CD4-positive, alpha-beta memory T cell (primary cell): ENCODE results near the gene SPACA7. TPM values are rescaled to one million over a fixed set of nuclear protein-coding genes. Genes with fewer than 3 reads are reported as not detected.

Experiments
- CTCF ChIA-PET: fragments of 350-600 bp; sonication (Branson Sonifier 250); formaldehyde crosslinking; loops from one replicate; lab custom pipeline; 2021; ENCODE audit warnings: inconsistent platforms; ENCODE audit not compliant: partially characterized antibody; lab: Charles Lee
- POLR2A ChIA-PET: fragments of 350-600 bp; sonication (Branson Sonifier 250); formaldehyde crosslinking; loops from one replicate; lab custom pipeline; 2021; ENCODE audit not compliant: partially characterized antibody; lab: Charles Lee
- DNase-seq, 5 donors: peaks; one replicate each; pipeline versions ENCODE4 v3.0.0 to v3.0.0-alpha.2; 2020 to 2022; ENCODE audit warnings: mixed read lengths in 1 of 5
- H3K27ac ChIP-seq: one replicate; pipeline ENCODE4 v1.7.0; 2013; ENCODE audit warnings: low read depth, low read length
- H3K27me3 ChIP-seq: 2 replicates; pipeline ENCODE4 v1.7.0; 2013; ENCODE audit warnings: mild to moderate bottlenecking, low read length, moderate library complexity; ENCODE audit not compliant: insufficient read depth
- H3K36me3 ChIP-seq: 2 replicates; pipeline ENCODE4 v1.7.0; 2013; ENCODE audit warnings: mild to moderate bottlenecking, low read length, moderate library complexity; ENCODE audit not compliant: insufficient read depth
- H3K4me1 ChIP-seq: 2 replicates; pipeline ENCODE4 v1.7.0; 2013; ENCODE audit warnings: mild to moderate bottlenecking, low read length, moderate library complexity; ENCODE audit not compliant: insufficient read depth
- H3K4me3 ChIP-seq, 2 donors: one replicate each; pipeline ENCODE4 v1.7.0; 2013; ENCODE audit warnings: low read length in 2 of 2, mild to moderate bottlenecking in 1 of 2
- H3K9me3 ChIP-seq, 2 donors: one replicate each; pipeline ENCODE4 v1.7.0; 2013; ENCODE audit warnings: low read length in 2 of 2, control low read depth in 1 of 2; ENCODE audit not compliant: control insufficient read depth in 1 of 2
- H3K27ac Mint-ChIP-seq, 7 donors: one replicate each; pipeline ENCODE4 v1.8.0; 2020 to 2021; ENCODE audit warnings: mixed read lengths in 7 of 7, mild to moderate bottlenecking in 6 of 7, inconsistent platforms in 3 of 7, moderate library complexity in 3 of 7
- H3K27me3 Mint-ChIP-seq, 2 donors: one replicate each; pipeline ENCODE4 v1.8.0; 2020 to 2021; ENCODE audit warnings: mixed read lengths in 2 of 2
- H3K36me3 Mint-ChIP-seq, 2 donors: one replicate each; pipeline ENCODE4 v1.8.0; 2020 to 2021; ENCODE audit warnings: mixed read lengths in 2 of 2, inconsistent platforms in 1 of 2, mild to moderate bottlenecking in 1 of 2
- H3K4me1 Mint-ChIP-seq, 4 donors: one replicate each; pipeline ENCODE4 v1.8.0; 2020 to 2021; ENCODE audit warnings: mixed read lengths in 4 of 4, mild to moderate bottlenecking in 1 of 4
- H3K4me3 Mint-ChIP-seq, 8 donors: one replicate each; pipeline ENCODE4 v1.8.0; 2020 to 2021; ENCODE audit warnings: mixed read lengths in 8 of 8, mild to moderate bottlenecking in 7 of 8, moderate library complexity in 6 of 8, inconsistent platforms in 3 of 8
- H3K9me3 Mint-ChIP-seq, 8 donors: one replicate each; pipeline ENCODE4 v1.8.0; 2020 to 2021; ENCODE audit warnings: mixed read lengths in 8 of 8, mild to moderate bottlenecking in 5 of 8, inconsistent platforms in 3 of 8, moderate library complexity in 1 of 8
- intact Hi-C: fragments of 100-400 bp; cut with micrococcal nuclease; formaldehyde crosslinking; loops from one replicate; pipeline ENCODE4 v1.15.1; 2023
- polyA plus RNA-seq, 2 donors: library from polyadenylated mRNA; unstranded; fragments of 300-500 nt; fragmentation: Illumina TruSeq; gene quantifications; one replicate each; pipeline ENCODE4 v1.2.3, GENCODE V29; 2021
- total RNA-seq, 2 experiments: library from RNA; stranded (reverse); gene quantifications; one replicate each; pipeline ENCODE4 v1.2.3, GENCODE V29; 2021

The SPACA7 gene
- total and polyA plus RNA-seq, 4 experiments from 2014 or later = not detected

DNA sequence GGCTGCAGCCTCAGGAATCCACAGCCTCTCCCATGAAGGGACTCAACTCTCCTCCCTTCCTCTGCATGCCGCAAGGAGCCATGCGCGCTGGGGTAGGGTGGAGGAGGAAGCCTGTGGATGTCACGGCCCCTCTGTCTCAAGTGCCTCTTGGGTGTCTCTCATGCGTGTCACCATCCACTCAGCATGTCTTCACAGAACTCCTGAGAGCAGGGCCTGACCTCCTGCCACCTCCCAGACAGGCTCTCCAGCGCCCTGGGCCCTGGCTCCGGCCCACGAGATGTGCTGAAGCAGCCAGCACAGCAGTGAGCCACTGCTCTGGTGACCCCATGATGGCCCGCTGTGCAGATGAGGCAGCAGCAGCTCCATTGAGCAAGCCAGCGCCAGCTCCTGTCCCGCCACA, 25.9 kb upstream of the SPACA7 start:
- no peak for DNase-seq
- Histone ChIP-seq H3K27ac (no peak overlapping the region), H3K27me3 (no peaks in the 10 kb centered on the region), H3K9me3 (no peaks in the 10 kb centered on the region), H3K4me3 (no peak overlapping the region), H3K36me3 (no peaks in the 10 kb centered on the region), H3K4me1 (no peaks in the 10 kb centered on the region)
- Mint-ChIP-seq H3K27ac (no peak overlapping the region), H3K9me3 (peaks cover 0 to 1% (median 0%) of the 10 kb centered on the region in 8 donors), H3K4me1 (peaks cover 1 to 5% (median 3%) of the 10 kb centered on the region in 4 donors), H3K4me3 (no peak overlapping the region), H3K27me3 (peaks cover 17 to 21% of the 10 kb centered on the region in 2 donors), H3K36me3 (no peaks in the 10 kb centered on the region)
- CTCF ChIA-PET = no interaction called here
- intact Hi-C loops = no loop called here
- POLR2A ChIA-PET = no interaction called here

DNA sequence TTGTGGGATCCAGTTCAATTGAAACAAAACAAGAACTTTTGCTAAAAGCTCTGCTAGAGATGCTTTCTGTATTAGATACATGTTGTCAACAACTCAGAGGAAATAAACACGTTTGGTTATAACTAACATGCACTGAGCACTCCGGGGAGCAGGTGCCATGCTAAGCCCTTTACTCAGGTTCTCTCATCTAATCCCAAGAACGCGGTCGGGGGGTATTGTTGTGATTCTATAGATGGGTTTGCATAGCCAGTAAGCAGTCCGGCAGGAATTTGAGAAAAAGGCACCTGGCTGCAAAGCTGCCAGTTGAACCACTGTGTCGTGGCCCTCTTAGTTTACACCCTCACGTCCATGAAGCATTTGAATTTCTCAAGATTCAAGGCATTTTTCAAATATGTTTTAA, 24.3 kb upstream of the SPACA7 start:
- intact Hi-C loops = no loop called here
- no peak overlapping the region for H3K27ac ChIP-seq

DNA sequence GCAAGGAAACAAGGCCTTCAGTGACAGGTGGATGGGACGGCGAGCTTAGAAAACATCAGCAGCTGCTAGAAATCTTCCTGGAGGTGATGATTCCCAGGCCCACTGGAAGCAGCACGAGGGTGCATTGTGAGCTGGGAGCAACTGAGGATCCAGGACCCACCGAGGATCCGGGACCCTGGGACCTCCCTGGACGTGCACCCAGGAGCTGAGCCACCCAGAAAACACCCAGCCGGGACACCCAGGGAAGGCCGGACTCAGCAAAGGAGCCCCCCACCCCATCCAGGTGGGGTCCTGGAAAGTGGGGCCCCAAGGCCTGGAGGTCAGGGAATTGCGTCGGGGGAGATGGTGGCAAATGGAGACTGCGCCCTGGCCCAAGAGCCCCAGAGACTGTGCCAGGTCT, 22.3 kb upstream of the SPACA7 start:
- peaks cover 2 to 5% of the 10 kb centered on the region in 2 donors for H3K27me3 Mint-ChIP-seq
- intact Hi-C loops = no loop called here
- Histone ChIP-seq H3K4me1 (no peaks in the 10 kb centered on the region), H3K27ac (no peak overlapping the region), H3K27me3 (no peaks in the 10 kb centered on the region), H3K9me3 (no peaks in the 10 kb centered on the region), H3K4me3 (no peak overlapping the region), H3K36me3 (no peaks in the 10 kb centered on the region)
- peaks cover 0 to 7% (median 0%) of the 10 kb centered on the region in 8 donors for H3K9me3 Mint-ChIP-seq
- ChIA-PET POLR2A (no interaction called here), CTCF (no interaction called here)
- H3K4me3 Mint-ChIP-seq = no peak overlapping the region
- H3K27ac Mint-ChIP-seq = no peak overlapping the region
- no peaks in the 10 kb centered on the region for H3K36me3 Mint-ChIP-seq
- no peaks in the 10 kb centered on the region for H3K4me1 Mint-ChIP-seq
- no peak for DNase-seq

More for the DNA sequence above, 24.3 kb upstream of the SPACA7 start:
- H3K27me3 Mint-ChIP-seq = peaks cover 5 to 10% of the 10 kb centered on the region in 2 donors
- DNase-seq = no peak
- Histone ChIP-seq H3K4me3 (no peak overlapping the region), H3K9me3 (no peaks in the 10 kb centered on the region), H3K4me1 (no peaks in the 10 kb centered on the region), H3K36me3 (no peaks in the 10 kb centered on the region), H3K27me3 (no peaks in the 10 kb centered on the region)
- POLR2A ChIA-PET = no interaction called here
- H3K9me3 Mint-ChIP-seq = peaks cover 0 to under 1% (median 0%) of the 10 kb centered on the region in 8 donors
- H3K27ac Mint-ChIP-seq = no peak overlapping the region
- peaks cover 0 to 2% (median under 1%) of the 10 kb centered on the region in 4 donors for H3K4me1 Mint-ChIP-seq
- CTCF ChIA-PET = no interaction called here
- H3K36me3 Mint-ChIP-seq = no peaks in the 10 kb centered on the region
- no peak overlapping the region for H3K4me3 Mint-ChIP-seq

DNA sequence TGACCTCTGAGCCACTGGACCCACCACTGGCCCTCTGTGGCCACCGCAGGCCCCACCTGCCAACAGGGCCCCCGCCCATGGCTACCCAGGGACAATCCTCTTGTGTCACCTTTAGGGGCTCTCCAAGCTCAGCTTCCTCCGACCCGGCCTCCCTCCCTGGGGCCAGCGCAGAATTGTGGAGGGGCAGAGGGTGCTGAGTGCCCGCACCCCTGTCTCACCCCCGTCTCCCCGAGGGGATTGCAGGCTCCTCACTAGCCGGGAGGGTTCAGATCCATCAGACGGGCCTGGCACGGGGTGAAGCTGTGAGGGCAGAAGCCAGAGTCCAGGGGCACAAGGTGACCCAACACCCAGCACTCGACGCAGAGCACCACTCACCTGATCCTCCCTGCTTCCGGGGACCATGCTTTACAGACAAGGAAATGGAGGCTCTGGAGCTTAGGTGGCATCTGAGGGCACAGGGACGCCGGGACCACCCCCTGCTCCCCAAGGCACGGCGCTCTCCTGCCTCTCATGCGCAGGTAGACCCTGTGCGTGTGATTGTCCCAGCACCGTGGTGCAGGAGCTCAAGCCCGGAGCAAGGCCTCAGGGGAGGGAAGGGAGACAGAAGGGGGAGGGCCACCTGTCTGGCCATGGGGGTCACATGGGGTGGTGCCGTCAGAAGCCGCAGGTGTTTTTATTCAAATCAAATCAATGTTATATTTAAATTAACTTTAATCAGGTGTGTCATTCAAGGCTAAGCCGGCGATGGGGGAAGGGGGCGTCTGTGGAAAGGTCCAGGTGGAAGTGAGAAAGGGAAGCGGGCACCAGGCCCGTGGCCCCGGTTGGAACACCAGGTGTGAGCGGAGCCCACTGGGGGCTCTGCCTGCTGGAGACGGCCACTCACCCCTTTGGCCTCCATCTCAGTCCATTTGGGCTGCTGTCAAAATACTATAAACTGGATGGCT, 21.6 kb upstream of the SPACA7 start:
- CTCF ChIA-PET = no interaction called here
- no peak for DNase-seq
- H3K36me3 Mint-ChIP-seq = no peaks in the 10 kb centered on the region

DNA sequence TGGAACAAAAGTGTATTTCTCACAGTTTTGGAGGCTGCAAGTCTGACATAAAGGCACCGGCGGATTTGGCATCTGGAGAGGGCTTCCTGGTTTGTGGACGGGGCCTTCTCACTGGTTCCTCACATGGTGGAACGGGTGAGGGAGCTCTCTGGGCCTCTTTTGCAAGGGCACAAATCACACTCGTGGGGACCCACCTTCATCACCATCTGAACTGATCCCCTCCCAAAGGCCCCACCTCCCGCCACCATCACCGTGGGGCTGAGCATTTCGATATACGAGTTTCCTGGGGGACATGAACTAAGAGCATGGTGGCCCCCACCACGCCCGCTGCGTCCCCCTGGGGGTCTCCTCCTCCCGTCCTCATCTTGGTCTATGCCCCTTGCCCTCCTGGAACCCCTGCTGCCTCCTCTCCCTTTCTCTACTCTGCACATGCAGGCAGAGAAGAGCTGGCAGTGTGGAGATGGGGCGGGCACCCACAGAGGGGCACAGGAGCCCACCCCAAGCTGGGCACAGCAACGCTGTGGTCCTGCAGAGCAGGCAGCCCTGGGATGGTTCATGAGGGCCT, 20.8 kb upstream of the SPACA7 start:
- Histone ChIP-seq H3K4me3 (no peak overlapping the region), H3K4me1 (no peaks in the 10 kb centered on the region), H3K27ac (no peak overlapping the region), H3K27me3 (no peaks in the 10 kb centered on the region), H3K9me3 (no peaks in the 10 kb centered on the region), H3K36me3 (no peaks in the 10 kb centered on the region)
- Mint-ChIP-seq H3K9me3 (peaks cover 0 to 7% (median 3%) of the 10 kb centered on the region in 8 donors), H3K4me3 (no peak overlapping the region), H3K36me3 (no peaks in the 10 kb centered on the region), H3K27ac (no peak overlapping the region), H3K4me1 (no peaks in the 10 kb centered on the region), H3K27me3 (peaks cover 0 to 5% of the 10 kb centered on the region in 2 donors)
- ChIA-PET POLR2A (no interaction called here), CTCF (no interaction called here)
- intact Hi-C loops = no loop called here
- no peak for DNase-seq

More for the DNA sequence above, 21.6 kb upstream of the SPACA7 start:
- no peak overlapping the region for H3K27ac Mint-ChIP-seq
- peaks cover 0 to 7% (median 0%) of the 10 kb centered on the region in 8 donors for H3K9me3 Mint-ChIP-seq
- intact Hi-C loops = no loop called here
- H3K36me3 ChIP-seq = no peaks in the 10 kb centered on the region
- H3K4me3 Mint-ChIP-seq = no peak overlapping the region
- H3K4me1 ChIP-seq = no peaks in the 10 kb centered on the region
- H3K4me3 ChIP-seq = no peak overlapping the region
- no peaks in the 10 kb centered on the region for H3K27me3 ChIP-seq
- no peaks in the 10 kb centered on the region for H3K9me3 ChIP-seq
- H3K27ac ChIP-seq = no peak overlapping the region
- no peaks in the 10 kb centered on the region for H3K4me1 Mint-ChIP-seq
- H3K27me3 Mint-ChIP-seq = peaks cover 0 to 5% of the 10 kb centered on the region in 2 donors
- POLR2A ChIA-PET = no interaction called here

DNA sequence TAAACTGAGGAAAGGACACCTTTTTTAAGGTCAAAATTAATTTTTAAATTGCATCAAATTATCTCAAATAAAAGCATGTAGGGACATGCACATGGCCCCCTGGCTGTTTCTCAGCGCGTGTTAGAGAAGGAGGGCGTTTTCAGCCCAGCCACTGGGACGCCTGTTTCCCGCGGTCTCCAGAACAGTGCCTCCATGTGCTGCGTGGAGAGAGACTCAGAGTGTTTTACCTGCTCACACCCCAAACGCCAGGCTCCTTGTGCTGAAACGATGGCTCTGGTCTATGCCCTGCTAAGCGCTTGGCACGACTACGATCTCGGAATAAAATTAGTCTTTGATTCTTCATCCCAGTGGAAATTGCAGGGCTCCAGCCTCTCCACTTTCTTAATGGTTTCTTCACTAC, 20.0 kb upstream of the SPACA7 start:
- H3K4me1 ChIP-seq = no peaks in the 10 kb centered on the region

DNA sequence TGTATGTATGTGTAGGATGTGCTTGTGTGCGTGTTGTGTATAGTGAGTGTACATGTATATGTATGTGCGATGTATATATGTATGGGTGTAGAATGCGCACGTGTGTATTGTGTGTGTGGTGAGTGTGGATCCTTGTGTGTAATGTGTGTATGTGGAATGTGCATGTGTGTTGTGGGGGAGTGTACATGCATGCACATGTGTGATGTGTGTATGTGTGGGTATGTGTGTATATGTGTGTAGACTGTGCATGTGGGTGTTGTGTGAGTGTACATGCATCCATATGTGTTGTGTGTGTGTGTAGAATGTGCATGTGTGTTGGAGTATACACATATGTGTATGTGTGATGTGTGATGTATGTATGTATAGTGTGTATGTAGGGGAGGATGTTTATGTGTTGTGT, 18.0 kb upstream of the SPACA7 start:
- Histone ChIP-seq H3K4me1 (no peaks in the 10 kb centered on the region), H3K4me3 (no peak overlapping the region), H3K9me3 (no peaks in the 10 kb centered on the region), H3K27me3 (no peaks in the 10 kb centered on the region), H3K36me3 (no peaks in the 10 kb centered on the region), H3K27ac (no peak overlapping the region)
- H3K4me3 Mint-ChIP-seq = no peak overlapping the region
- H3K9me3 Mint-ChIP-seq = peaks cover 0 to 15% (median 7%) of the 10 kb centered on the region in 8 donors
- no peaks in the 10 kb centered on the region for H3K4me1 Mint-ChIP-seq
- H3K27me3 Mint-ChIP-seq = peaks cover 0 to 2% of the 10 kb centered on the region in 2 donors
- intact Hi-C loops = no loop called here
- CTCF ChIA-PET = no interaction called here
- no peak for DNase-seq
- POLR2A ChIA-PET = no interaction called here
- no peaks in the 10 kb centered on the region for H3K36me3 Mint-ChIP-seq
- H3K27ac Mint-ChIP-seq = no peak overlapping the region

More for the DNA sequence above, 20.0 kb upstream of the SPACA7 start:
- Mint-ChIP-seq H3K4me3 (no peak overlapping the region), H3K27me3 (no peaks in the 10 kb centered on the region), H3K4me1 (no peaks in the 10 kb centered on the region), H3K9me3 (peaks cover 0 to 9% (median 5%) of the 10 kb centered on the region in 8 donors), H3K27ac (no peak overlapping the region), H3K36me3 (no peaks in the 10 kb centered on the region)
- Histone ChIP-seq H3K27me3 (no peaks in the 10 kb centered on the region), H3K4me3 (no peak overlapping the region), H3K36me3 (no peaks in the 10 kb centered on the region), H3K9me3 (no peaks in the 10 kb centered on the region), H3K27ac (no peak overlapping the region)
- intact Hi-C loops = no loop called here
- CTCF ChIA-PET = no interaction called here
- POLR2A ChIA-PET = no interaction called here
- DNase-seq = no peak
